ENCODE measurements around the gene RFX2.

DNA sequence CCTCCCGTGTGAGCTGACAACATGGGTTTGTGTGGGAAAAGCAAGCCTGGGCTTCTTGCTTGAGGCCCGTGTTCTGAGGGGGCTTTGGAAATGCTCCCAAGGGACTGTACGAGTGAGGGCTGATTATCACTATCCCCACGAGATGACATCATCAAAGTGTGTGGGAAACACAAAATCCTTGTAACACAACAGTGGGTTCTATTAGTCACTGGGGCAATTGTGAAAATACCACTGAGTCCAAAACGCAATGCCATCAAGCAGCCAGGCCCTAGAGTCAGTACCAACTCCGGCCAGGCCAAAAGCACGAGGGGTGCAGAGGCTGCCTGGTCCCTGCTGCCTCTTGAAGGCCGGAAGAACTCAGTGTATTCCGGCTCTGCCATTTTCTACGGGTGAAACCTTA is 166.7 kb downstream of the RFX2 start:
- TF ChIP-seq, protein P1, sequence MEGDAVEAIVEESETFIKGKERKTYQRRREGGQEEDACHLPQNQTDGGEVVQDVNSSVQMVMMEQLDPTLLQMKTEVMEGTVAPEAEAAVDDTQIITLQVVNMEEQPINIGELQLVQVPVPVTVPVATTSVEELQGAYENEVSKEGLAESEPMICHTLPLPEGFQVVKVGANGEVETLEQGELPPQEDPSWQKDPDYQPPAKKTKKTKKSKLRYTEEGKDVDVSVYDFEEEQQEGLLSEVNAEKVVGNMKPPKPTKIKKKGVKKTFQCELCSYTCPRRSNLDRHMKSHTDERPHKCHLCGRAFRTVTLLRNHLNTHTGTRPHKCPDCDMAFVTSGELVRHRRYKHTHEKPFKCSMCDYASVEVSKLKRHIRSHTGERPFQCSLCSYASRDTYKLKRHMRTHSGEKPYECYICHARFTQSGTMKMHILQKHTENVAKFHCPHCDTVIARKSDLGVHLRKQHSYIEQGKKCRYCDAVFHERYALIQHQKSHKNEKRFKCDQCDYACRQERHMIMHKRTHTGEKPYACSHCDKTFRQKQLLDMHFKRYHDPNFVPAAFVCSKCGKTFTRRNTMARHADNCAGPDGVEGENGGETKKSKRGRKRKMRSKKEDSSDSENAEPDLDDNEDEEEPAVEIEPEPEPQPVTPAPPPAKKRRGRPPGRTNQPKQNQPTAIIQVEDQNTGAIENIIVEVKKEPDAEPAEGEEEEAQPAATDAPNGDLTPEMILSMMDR (conservative IDR thresholded peaks at IDR 0.05; ENCODE audit: low read depth, low read length): no peak
- TF ChIP-seq EZH2 (IDR thresholded peaks at IDR 0.05; ENCODE audit: low read length, unreplicated experiment): no peak

Data from PC-3 (cell line).